GM18517 (cell line): Measurements from ENCODE around the gene MGME1.

Source experiments
- ATAC-seq: cut with Tn5 transposase; IDR thresholded peaks from one replicate; pipeline ENCODE4 v1.9.1; 2021; ENCODE audit warnings: mild to moderate bottlenecking, moderate library complexity; ENCODE audit not compliant: unreplicated experiment

The MGME1 gene

DNA sequence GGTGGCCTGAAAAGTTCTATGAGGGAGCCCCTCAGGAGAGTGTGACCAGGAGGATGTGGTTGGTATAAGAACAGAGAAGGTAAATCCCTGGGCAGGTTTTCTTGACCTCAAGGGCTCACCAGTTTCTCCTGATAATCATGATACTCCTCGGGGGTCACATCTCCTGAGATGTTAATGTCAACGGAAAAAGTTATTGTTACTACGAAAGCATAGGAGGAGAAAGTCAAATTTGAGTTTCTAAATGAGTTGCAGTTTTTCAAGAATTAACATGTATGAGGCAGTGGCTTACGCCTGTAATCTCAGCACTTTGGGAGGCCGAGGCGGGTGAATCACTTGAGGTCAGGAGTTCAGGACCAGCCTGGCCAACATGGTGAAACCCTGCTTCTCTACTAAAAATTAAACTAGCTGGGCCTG, 23.4 kb downstream of the MGME1 start:
- ATAC-seq = peak; percentile 70

DNA sequence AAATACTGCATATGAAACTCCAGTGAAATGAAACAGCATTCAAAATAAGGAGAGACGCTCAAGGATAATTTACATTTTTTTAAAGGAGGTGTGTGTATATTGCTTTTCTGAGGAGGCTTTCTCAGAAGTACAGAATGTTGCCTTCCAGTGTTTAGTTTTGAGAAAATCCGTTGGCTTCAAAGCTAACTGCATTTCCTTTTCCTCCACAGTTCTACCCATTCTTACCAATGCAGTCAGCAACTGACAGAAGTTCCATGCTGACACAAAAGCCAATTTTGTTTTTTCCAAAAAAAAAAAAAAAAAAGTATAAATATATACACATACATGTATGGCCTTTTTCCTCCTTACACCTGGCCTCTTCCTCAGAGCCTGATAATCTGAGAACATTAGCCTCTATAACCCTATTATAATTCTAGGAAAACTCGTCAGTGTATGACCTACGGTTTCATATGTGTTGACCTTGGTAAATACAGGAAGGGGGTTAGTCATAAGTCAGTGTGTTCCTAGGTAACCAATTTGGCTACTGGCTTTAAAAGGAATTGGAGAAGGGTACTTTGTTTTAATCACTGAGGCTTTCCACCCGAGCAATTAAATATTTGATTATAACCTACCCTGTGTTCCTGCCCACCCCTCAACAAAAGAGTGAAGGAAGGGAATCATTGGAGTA, 24.2 kb downstream of the MGME1 start:
- no peak for ATAC-seq

- ATAC-seq = no peak
Observed at GRCh38 chr20:17993546-17993945, 24.7 kb downstream of the MGME1 start.

DNA sequence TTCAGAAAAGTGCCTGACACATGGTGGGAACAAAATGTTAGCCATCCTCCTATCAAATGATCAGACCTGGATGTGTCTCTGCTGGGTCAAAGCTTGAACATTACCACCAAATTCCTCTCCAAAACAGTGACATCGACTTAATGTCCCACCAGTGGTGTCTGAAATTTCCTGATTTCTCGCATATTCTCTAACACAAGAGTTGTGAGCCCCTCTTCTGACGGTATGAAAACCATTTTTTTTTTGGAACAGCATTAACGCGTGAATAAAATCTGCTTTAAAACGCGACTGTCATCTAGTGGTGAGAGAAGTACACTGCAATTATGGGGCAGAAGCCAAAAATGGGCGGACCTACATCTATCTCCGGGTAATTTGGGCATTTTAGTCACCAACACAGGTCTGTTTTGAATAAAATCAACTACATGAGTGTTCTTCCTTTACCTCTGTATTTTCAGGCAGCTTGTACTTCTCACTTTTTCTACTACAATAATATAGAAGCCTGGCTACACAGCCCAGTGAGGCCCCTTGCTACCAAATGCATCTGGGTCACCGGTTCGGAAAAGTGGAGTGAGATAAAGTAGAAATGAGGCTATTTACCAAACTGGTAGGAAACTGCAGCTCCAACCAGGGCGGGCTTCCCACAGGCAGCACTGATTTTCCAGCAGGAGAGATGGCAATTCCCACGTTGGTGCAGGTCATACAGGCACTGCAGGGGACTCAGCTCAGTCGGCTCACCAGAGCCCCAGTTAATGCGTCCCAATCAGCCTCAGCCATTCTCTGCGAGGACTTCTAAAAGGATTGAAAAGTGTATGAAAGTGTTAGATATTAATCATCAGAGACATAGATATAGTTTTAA, 27.4 kb downstream of the MGME1 start:
- ATAC-seq = no peak

DNA sequence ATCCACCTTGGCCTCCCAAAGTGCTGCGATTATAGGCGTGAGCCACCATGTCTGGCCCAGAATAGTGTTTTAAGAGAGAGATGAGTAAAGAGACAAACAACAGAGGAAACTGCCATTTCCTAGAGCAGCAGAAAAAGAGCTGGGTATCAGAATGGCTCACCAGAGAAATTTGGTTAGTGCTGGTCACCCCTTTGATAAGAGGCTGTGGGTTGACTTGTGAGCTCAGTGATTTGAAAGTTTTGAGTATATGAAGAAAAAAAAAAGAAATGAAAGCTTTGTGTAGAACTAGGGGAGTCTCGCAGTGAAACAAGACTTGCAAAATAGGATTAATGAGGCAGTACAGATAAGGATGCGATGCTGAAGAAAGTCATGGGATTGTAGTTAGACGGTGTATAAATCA, 29.6 kb downstream of the MGME1 start:
- no peak for ATAC-seq

DNA sequence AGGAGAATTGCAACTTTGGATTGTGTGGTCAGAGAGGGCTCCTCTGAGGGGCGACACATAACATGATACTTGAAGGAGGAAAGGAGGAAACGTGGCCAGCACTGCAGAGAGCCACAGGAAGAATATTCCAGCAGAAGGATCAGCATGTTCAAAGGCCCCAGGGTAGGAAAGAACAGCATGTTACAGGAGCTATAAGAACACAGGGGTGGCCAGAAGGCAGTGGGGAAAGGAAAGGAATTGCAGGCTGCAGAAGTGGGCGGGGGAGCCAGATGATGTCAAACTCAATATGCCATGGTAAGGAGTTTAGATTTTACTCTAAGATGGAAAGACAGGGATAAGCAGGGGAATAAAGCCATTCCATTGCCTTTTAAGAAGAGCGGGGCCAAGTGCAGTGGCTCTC, 30.7 kb downstream of the MGME1 start:
- ATAC-seq = no peak

DNA sequence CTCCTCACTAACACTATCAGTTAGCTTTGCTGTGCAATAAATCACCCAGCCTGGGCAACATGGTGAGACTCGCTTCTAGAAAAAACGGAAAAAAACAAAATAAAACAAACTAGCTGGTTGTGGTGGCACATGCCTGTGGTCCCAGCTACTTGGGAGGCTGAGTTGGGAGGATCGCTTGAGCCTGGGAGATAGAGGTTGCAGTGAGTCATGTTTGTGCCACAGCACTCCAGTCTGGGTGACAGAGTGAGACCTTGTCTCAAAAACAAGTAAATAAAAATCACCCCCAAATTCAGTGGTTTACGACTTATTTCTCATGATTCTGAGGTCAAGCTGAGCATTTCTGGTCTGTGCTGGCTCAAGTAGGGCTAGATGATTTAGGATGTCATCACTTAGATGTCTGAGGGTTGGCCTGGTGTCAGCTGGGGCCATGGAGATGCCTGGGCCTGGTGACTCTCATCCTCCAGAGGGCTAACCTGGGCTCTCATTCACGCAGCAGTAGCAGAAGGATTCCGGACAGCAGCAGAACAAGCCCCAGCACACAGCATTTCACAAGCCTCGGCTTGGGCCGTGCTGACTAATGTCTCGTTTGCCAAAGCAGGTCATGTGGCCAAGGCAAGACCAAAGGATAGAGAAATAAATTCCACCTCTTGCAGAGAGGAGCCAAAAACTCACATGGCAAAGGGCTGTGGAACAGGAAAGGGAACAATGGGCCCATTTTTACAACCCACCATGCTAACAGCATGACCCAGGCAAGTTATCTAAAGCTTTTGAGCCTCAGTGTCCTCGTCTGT, 32.5 kb downstream of the MGME1 start:
- ATAC-seq = no peak

GRCh38 chr20:18003897-18004296, 35.1 kb downstream of the MGME1 start:
- peak; percentile 49 for ATAC-seq

DNA sequence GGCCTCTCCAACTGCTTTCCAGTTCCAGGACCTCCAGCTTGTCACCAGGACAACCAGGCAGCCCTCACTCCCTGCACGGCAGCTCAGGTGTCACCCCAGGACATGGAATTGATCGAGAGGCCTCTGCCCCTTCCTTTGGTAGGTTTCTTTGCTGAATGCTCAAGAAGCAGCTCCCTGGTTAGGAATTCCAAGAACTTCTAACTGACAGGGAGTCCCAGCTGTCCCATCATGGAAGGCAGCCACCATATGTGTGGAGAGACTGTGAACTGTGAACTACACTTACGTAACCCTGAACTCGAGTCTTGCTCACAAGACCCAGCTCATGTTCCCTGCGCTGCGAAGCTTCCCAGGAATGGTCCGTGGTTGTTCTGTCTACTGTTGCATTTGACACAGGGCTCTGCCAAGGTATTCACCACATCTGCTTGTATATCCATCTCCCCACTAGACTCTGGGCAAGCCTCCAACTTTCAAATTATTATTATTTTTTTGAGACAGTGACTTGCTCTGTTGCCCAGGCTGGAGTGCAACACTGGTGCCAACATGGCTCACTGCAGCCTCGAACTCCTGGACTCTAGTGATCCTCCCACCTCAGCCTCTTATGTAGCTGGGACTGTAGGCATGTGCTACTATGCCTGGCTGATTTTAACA, 35.7 kb downstream of the MGME1 start:
- no peak for ATAC-seq

GRCh38 chr20:18005170-18005989, 36.6 kb downstream of the MGME1 start:
- ATAC-seq = peak; percentile 95

DNA sequence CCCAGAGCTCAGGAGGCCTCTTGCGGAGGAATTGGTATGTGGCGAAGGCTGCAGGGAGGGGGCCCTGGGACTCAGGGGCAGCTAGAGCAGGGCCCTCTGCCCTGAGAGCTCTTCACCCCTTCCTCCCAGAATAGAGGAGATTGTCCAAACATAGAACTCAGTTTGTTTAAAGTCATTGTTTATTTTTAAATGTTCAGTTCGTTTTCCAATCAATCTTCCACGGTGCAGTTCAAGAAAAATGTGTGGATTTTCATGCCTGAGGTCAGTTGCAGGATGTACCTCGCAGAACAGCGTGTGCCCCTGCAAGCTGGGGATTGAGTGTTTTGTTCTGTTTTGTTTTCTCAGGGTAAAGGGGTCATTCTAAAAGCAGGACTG, 37.2 kb downstream of the MGME1 start:
- no peak for ATAC-seq

- no peak for ATAC-seq
Observed at GRCh38 chr20:18006684-18007083, 37.9 kb downstream of the MGME1 start.

- ATAC-seq = no peak
Observed at GRCh38 chr20:18007534-18008292, 38.9 kb downstream of the MGME1 start.

DNA sequence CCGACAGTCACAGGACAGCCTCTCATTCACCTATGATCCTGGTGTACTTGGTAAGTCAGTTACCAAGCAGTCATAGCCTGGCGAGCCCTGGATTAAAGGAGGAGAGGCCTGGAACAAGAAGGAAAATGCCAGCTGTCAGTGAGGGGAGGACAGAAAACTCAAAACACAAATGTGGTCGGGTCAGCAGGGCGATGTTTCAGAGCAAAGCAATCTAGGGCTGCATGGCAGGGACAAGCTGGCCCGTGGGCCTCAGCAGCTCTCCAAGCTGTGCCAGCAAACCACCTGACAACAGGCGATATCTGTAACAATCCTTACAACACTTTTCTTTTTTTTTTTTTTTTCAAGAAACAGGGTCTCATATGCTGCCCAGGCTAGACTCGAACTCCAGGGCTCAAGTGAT, 40.3 kb downstream of the MGME1 start:
- no peak for ATAC-seq

DNA sequence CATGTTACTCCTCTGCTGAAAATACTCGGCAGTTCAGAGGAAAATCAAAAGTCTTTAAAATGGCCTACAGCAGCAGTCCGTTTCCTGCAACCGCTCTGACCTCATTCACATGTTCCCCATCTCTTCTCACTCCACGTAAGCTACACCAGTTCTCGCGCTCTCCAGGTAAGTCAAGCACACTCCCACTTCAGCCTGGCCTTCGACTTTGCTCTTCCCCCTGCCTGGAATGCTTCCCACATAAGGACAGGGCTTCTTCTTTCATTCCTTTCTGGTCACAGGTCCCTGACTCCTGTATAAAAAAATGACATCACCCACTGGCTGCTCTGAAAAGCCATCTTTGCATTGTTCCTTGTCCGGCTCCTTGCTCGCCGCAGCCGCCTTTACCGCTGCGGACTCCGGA, 42.7 kb downstream of the MGME1 start:
- ATAC-seq = no peak

GRCh38 chr20:18011951-18012645, 43.3 kb downstream of the MGME1 start:
- no peak for ATAC-seq

DNA sequence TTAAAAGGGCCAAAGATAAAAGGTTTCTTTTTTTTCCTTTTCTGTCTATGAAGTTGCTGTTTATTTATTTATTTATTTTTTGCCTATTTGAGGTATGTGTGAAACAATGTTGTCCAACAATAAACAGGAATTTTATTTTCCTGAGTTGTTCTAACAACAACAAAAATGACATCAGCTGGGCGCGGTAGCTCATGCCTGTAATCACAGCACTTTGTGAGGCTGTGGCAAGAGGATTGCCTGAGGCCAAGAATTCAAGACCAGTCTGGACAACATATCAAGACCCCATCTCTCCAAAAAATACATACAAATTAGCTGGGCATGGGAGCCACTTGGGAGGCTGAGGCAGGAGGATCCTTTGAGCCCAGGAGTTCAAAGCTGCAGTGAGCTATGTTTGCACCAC, 44.1 kb downstream of the MGME1 start:
- no peak for ATAC-seq

- ATAC-seq = no peak
Observed at GRCh38 chr20:18014411-18014810, 45.6 kb downstream of the MGME1 start.

GRCh38 chr20:18016772-18017171, 48.0 kb downstream of the MGME1 start:
- ATAC-seq = no peak
